HCT116 (cell line): ENCODE results near the gene BTBD2. TPM values are rescaled to one million over a fixed set of nuclear protein-coding genes. Genes with fewer than 3 reads are reported as not detected.

Source experiments
- ATAC-seq: fragments of 200-7000 bp; cut with Tn5 transposase; 2 replicates; pipeline ENCODE4 v1.9.1; 2020; ENCODE audit warnings: mild to moderate bottlenecking, moderate library complexity
- BruUV-seq: library from RNA; stranded (reverse); fragments of 400-500 nt; replicated peaks from 2 replicates; lab custom pipeline; 2021; lab: Mats Ljungman, UMichigan
- CTCF ChIA-PET: fragments of 300-600 bp; sonication (Branson Sonifier 250); formaldehyde crosslinking; loops from one replicate; lab custom pipeline; 2021; ENCODE audit warnings: antibody characterized with exemption; lab: Charles Lee
- POLR2A ChIA-PET: fragments of 300-600, 350-600 bp; sonication (Branson Sonifier 250); formaldehyde crosslinking; loops from one replicate; lab custom pipeline; 2021; ENCODE audit warnings: antibody characterized with exemption; lab: Charles Lee
- RAD21 ChIA-PET, 2 experiments: fragments of 300-600 bp; sonication (Branson Sonifier 250); formaldehyde crosslinking; loops; one replicate each; lab custom pipeline; 2023; ENCODE audit warnings: low total read pairs in 2 of 2; ENCODE audit not compliant: uncharacterized antibody in 2 of 2, unreplicated experiment in 2 of 2, low non-redundant PET in 1 of 2; lab: Charles Lee
- DNase-seq: peaks from one replicate; pipeline ENCODE4 v3.0.0-alpha.2; 2010; ENCODE audit warnings: low read depth, low spot score
- H2AFZ ChIP-seq: fragments of 200-600 bp; shearing (Covaris generic), sonication (generic); 2 replicates; pipeline ENCODE4 v1.6.1; 2017; ENCODE audit warnings: low read depth, mixed run types, mixed read lengths, antibody characterized with exemption, low read length; ENCODE audit not compliant: poor library complexity, severe bottlenecking
- H3K27ac ChIP-seq: 2 replicates; pipeline ENCODE4 v1.5.1; 2012; ENCODE audit warnings: low read depth, low read length
- H3K27me3 ChIP-seq: fragments of 200-600 bp; sonication (generic); 2 replicates; pipeline ENCODE4 v1.6.1; 2016; ENCODE audit warnings: mixed run types, low read length, mixed read lengths; ENCODE audit not compliant: insufficient read depth
- H3K36me3 ChIP-seq, 2 experiments: fragments of 200-500 bp in 1 of 2; fragments of 200-600 bp in 1 of 2; sonication (Bioruptor generic) in 1 of 2; sonication (generic) in 1 of 2; 2 replicates each; pipeline versions ENCODE4 v1.5.1 to v1.6.1; 2014 to 2016; ENCODE audit warnings: low read length in 2 of 2, inconsistent platforms in 1 of 2, mixed read lengths in 1 of 2, mixed run types in 1 of 2; ENCODE audit not compliant: insufficient read depth in 2 of 2, control insufficient read depth in 1 of 2
- H3K4me1 ChIP-seq, 2 experiments: fragments of 200-600 bp in 1 of 2; sonication (generic) in 1 of 2; 2 replicates each; pipeline versions ENCODE4 v1.5.1 to v1.6.1; 2012 to 2017; ENCODE audit warnings: low read length in 2 of 2, inconsistent platforms in 1 of 2, mild to moderate bottlenecking in 1 of 2, mixed read lengths in 1 of 2, mixed run types in 1 of 2, moderate library complexity in 1 of 2; ENCODE audit not compliant: insufficient read depth in 2 of 2, control insufficient read depth in 1 of 2
- H3K4me2 ChIP-seq: fragments of 200-600 bp; sonication (generic); 2 replicates; pipeline ENCODE4 v1.6.1; 2017; ENCODE audit warnings: mixed run types, low read length, mixed read lengths
- H3K4me3 ChIP-seq, 2 experiments: fragments of 200-600 bp in 1 of 2; sonication (generic) in 1 of 2; replicated peaks in 1 of 2; 2 replicates each; pipeline ENCODE4 v1.5.1; 2011 to 2016; ENCODE audit warnings: low read length in 2 of 2, control low read depth in 1 of 2, low read depth in 1 of 2, mild to moderate bottlenecking in 1 of 2, mixed read lengths in 1 of 2, mixed run types in 1 of 2
- H3K79me2 ChIP-seq: fragments of 200-600 bp; sonication (generic); 2 replicates; pipeline ENCODE4 v1.6.1; 2017; ENCODE audit warnings: mild to moderate bottlenecking, mixed run types, low read length, moderate library complexity, mixed read lengths; ENCODE audit not compliant: insufficient read depth
- H3K9ac ChIP-seq: fragments of 200-600 bp; sonication (generic); 2 replicates; pipeline ENCODE4 v1.6.1; 2016; ENCODE audit warnings: low read length, mixed read lengths
- H3K9me2 ChIP-seq: fragments of 200-600 bp; sonication (generic), shearing (Covaris generic); 2 replicates; pipeline ENCODE4 v1.6.1; 2017; ENCODE audit warnings: mixed run types, mild to moderate bottlenecking, moderate library complexity; ENCODE audit not compliant: insufficient read depth
- H3K9me3 ChIP-seq, 2 experiments: fragments of 200-500 bp in 1 of 2; fragments of 200-600 bp in 1 of 2; sonication (Bioruptor generic) in 1 of 2; sonication (generic) in 1 of 2; 2 replicates each; pipeline ENCODE4 v1.6.1; 2014 to 2017; ENCODE audit warnings: low read length in 2 of 2, mixed read lengths in 2 of 2, inconsistent platforms in 1 of 2, low read depth in 1 of 2, mild to moderate bottlenecking in 1 of 2, mixed run types in 1 of 2, moderate library complexity in 1 of 2; ENCODE audit not compliant: control insufficient read depth in 1 of 2, insufficient read depth in 1 of 2
- H4K20me1 ChIP-seq: fragments of 200-600 bp; sonication (generic), shearing (Covaris generic); 2 replicates; pipeline ENCODE4 v1.6.1; 2017; ENCODE audit warnings: mixed run types, mild to moderate bottlenecking, moderate library complexity; ENCODE audit not compliant: insufficient read depth
- CEBPB ChIP-seq: IDR thresholded peaks from 2 replicates; pipeline ENCODE4 v1.6.1; 2012; ENCODE audit warnings: low read depth
- FOSL1 ChIP-seq: IDR thresholded peaks from 2 replicates; pipeline ENCODE4 v1.6.1; 2012; ENCODE audit warnings: low read depth
- MAX ChIP-seq: IDR thresholded peaks from 2 replicates; pipeline ENCODE4 v1.6.1; 2012
- REST ChIP-seq: IDR thresholded peaks from 2 replicates; pipeline ENCODE4 v1.6.1; 2012; ENCODE audit warnings: low read depth
- ZBTB33 ChIP-seq: IDR thresholded peaks from 2 replicates; pipeline ENCODE4 v1.6.1; 2011; ENCODE audit warnings: mild to moderate bottlenecking, low read length, moderate library complexity; ENCODE audit not compliant: insufficient replicate concordance; ENCODE audit errors: extremely low read depth
- ZNF274 ChIP-seq: fragments of 200-500 bp; sonication (Bioruptor generic); IDR thresholded peaks from 2 replicates; pipeline ENCODE4 v1.6.1; 2014; ENCODE audit warnings: mild to moderate bottlenecking, low read depth, low read length, inconsistent platforms
- intact Hi-C: fragments of 100-400 bp; cut with micrococcal nuclease; formaldehyde crosslinking; loops from 2 replicates; pipeline ENCODE4 v1.10.0; 2022
- total RNA-seq: library from RNA; stranded (reverse); gene quantifications from one replicate; pipeline ENCODE4 v1.2.1, GENCODE V29; 2021; ENCODE audit not compliant: unreplicated experiment

Gene BTBD2
- total RNA-seq, 1 experiment from 2014 or later, result 112 TPM

GRCh38 chr19:2062770-2063169 is 47.3 kb upstream of the BTBD2 start:
- CTCF ChIA-PET, result no interaction called here
- peak overlapping the region; percentile 95 for H3K4me2 ChIP-seq

More at GRCh38 chr19:2062770-2063169, 47.3 kb upstream of the BTBD2 start:
- H3K9me3 ChIP-seq, result no peaks in the 10 kb centered on the region
- H4K20me1 ChIP-seq, result no peaks in the 10 kb centered on the region
- RAD21 ChIA-PET, result no interaction called here
- peak overlapping the region in 1 of 2 experiments; percentile 81; a peak in 3 of 4 replicates for H3K4me3 ChIP-seq
- H3K9me2 ChIP-seq, result no peaks in the 10 kb centered on the region
- BruUV-seq, result no TSS peak
- H2AFZ ChIP-seq, result no peak overlapping the region
- intact Hi-C loops, result loop anchor here (10.0 kb wide), 1 partner anchor 128 kb away; no protein-coding TSS in a partner anchor
- H3K79me2 ChIP-seq, result no peaks in the 10 kb centered on the region
- ATAC-seq (no peak), DNase-seq (no peak)
- H3K27ac ChIP-seq, result peak overlapping the region; percentile 99
- H3K27me3 ChIP-seq, result no peaks in the 10 kb centered on the region
- H3K4me1 ChIP-seq, result peaks cover 46 to 64% of the 10 kb centered on the region in 2 experiments
- POLR2A ChIA-PET, result interaction anchor here (1.0 to 3.3 kb wide), 4 partner anchors 9 to 31 kb away, joined by 3 to 11 read pairs (median 6); no protein-coding TSS in a partner anchor
- H3K36me3 ChIP-seq, result no peaks in the 10 kb centered on the region
- peak overlapping the region; percentile 82 for H3K9ac ChIP-seq
- TF ChIP-seq REST, result no peak
- no peak for TF ChIP-seq CEBPB
- no peak for TF ChIP-seq MAX
- TF ChIP-seq ZBTB33, result no peak
- no peak for TF ChIP-seq FOSL1
- TF ChIP-seq ZNF274, result no peak
- TF ChIP-seq, all 23 proteins: peak for 0
